ENCODE results near the gene DECR2. TPM values are rescaled to one million over a fixed set of nuclear protein-coding genes. Genes with fewer than 3 reads are reported as not detected.

The DECR2 gene
- total RNA-seq, 6 experiments from 2014 or later = 14.0 to 20.3 (median 16.0) TPM

DNA sequence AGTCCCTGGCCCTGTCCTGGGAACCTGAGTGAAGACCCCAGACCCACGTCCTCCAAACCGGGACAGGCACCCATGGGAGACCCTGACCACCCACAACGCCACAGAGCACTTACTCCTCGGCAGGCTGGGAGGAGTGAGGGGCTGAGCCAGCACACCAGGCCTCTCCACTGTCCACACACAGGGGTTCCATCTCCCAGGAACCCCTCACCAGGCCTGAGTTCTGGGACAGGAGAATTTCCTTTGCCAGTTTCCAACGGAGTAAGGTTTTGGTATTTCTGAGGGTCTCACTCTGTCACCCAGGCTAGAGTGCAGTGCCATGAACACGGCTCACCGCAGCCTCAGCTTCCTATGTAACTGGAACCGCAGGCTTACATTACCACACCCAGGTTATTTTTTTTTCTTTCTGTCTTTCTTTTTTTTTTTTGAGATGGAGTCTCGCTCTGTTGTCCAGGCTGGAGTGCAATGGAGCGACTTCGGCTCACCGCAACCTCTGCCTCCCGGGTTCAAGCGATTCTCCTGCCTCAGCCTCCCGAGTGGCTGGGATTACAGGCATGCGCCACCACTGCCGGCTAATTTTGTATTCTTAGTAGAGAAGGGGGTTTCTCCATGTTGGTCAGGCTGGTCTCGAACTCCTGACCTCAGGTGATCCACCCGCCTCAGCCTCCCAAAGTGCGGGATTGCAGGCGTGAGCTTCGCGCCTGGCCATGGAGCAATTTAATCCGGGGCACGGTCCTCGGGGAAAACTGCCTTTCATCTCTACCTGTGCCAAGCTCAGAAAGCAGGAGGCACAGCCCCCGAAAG is 21.5 kb upstream of the DECR2 start:
- H3K27me3 Mint-ChIP-seq (ENCODE audit: insufficient read depth) = no peaks in the 10 kb centered on the region; the same call in 1 of the 2 replicates
- H3K9me3 Mint-ChIP-seq = no peaks in the 10 kb centered on the region
- H3K27ac Mint-ChIP-seq = peak overlapping the region; percentile 26; the same call in 1 of the 2 replicates
- no peak for TF ChIP-seq CTCF (IDR thresholded peaks at IDR 0.05)
- H3K4me1 Mint-ChIP-seq (ENCODE audit: low read depth) = peaks cover 6% of the 10 kb centered on the region
- no peaks in the 10 kb centered on the region for H3K36me3 Mint-ChIP-seq (ENCODE audit: low read depth)
- no peak for DNase-seq
- peak overlapping the region; percentile 87 for H3K4me3 Mint-ChIP-seq

DNA sequence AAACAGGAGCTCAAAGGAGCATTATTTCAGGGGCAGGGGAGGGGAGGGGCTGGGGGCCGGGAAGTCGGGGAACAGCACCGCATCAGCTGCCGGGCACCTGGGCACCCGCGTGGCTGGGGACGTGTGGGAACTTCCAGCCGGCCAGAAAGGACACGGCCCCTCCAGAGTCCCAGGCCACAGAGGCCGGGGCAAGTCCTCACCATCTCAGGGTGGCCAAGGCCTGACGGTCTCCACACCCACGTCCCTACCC is 21.0 kb upstream of the DECR2 start:
- Mint-ChIP-seq H3K36me3 (ENCODE audit: low read depth) (no peaks in the 10 kb centered on the region), H3K27me3 (ENCODE audit: insufficient read depth) (no peaks in the 10 kb centered on the region; the same call in 1 of the 2 replicates), H3K4me1 (ENCODE audit: low read depth) (peaks cover 6% of the 10 kb centered on the region), H3K27ac (peak overlapping the region; percentile 61; the same call in 1 of the 2 replicates), H3K4me3 (peak overlapping the region; percentile 87), H3K9me3 (no peaks in the 10 kb centered on the region)
- DNase-seq = no peak
- TF ChIP-seq CTCF (IDR thresholded peaks at IDR 0.05) = no peak

DNA sequence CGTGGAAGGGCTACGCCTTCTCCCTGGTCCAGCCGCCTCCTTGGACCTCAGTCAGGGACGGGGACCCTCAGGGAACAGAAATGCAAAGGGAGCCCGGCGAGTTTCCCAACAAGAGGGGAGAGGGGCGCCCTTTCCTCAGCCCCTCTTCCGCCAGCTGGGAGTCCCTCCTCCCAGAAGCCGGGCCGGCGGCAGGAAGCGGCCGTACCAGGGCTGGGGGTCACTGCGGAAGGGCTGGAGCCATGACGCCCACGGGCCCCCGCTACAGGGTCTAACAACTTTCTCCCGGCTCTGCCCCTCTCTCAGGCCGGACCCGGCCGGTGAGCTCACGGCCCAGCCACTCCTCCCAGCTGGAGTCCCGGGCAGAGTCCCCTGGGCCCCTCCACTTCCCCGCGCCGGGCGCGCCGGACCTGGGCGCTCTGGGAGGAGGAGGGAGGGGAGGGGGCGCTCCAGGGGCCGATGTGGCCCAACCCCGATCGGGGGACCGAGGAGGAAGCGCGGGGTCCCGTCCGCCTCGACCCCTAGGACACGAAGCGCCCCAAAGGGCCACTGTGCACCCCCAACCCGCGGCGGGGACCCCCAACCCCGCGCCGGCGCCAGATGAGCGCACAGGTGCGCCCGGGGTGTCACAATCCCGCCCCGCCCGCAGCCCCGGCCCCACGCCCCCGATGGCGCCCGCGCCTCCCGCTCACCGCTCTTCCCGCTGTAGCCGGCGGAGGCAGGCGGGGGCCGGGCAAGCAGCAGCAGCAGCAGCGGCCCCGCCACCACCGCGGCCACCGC is 20.5 kb upstream of the DECR2 start:
- no peak for TF ChIP-seq CTCF (IDR thresholded peaks at IDR 0.05)
- no peak for DNase-seq
- H3K36me3 Mint-ChIP-seq (ENCODE audit: low read depth) = no peaks in the 10 kb centered on the region
- peak overlapping the region; percentile 61; the same call in 1 of the 2 replicates for H3K27ac Mint-ChIP-seq
- H3K9me3 Mint-ChIP-seq = no peaks in the 10 kb centered on the region
- peak overlapping the region; percentile 87 for H3K4me3 Mint-ChIP-seq
- peaks cover 6% of the 10 kb centered on the region for H3K4me1 Mint-ChIP-seq (ENCODE audit: low read depth)
- no peaks in the 10 kb centered on the region; the same call in 1 of the 2 replicates for H3K27me3 Mint-ChIP-seq (ENCODE audit: insufficient read depth)

GRCh38 chr16:381789-382717 is 19.6 kb upstream of the DECR2 start, which contains the start of gene PGAP6:
PGAP6 (minus strand) TSS chr16:381978; CDS start chr16:381821, 157 bp downstream.
- peak within 1 kb of the TSS; percentile 61; the same call in 1 of the 2 replicates for H3K27ac Mint-ChIP-seq
- H3K36me3 Mint-ChIP-seq (ENCODE audit: low read depth) = no peaks in the 10 kb centered on the region
- no peaks in the 10 kb centered on the region; the same call in 1 of the 2 replicates for H3K27me3 Mint-ChIP-seq (ENCODE audit: insufficient read depth)
- H3K4me1 Mint-ChIP-seq (ENCODE audit: low read depth) = peaks cover 6% of the 10 kb centered on the region
- peak within 1 kb of the TSS; percentile 88 for H3K4me3 Mint-ChIP-seq
- TF ChIP-seq CTCF (IDR thresholded peaks at IDR 0.05) = no peak
- H3K9me3 Mint-ChIP-seq = no peaks in the 10 kb centered on the region
- no peak for DNase-seq
